NCI-H774 (cell line): ENCODE measurements around the gene STK32C.
"Not testable (repeated sequence)": the region's sequence is repeated elsewhere in the genome, so short reads cannot be mapped to it uniquely, and the experiment has no call there.

ENCODE experiments used
- DNase-seq: peaks from one replicate; lab custom pipeline; 2025; lab: John Stamatoyannopoulos, UW

Gene STK32C

GRCh38 chr10:132337854-132338253 lies 30.1 kb upstream of the STK32C start:
- DNase-seq = not testable (repeated sequence)

GRCh38 chr10:132336919-132337407 lies 29.2 kb upstream of the STK32C start:
- no peak for DNase-seq

DNA sequence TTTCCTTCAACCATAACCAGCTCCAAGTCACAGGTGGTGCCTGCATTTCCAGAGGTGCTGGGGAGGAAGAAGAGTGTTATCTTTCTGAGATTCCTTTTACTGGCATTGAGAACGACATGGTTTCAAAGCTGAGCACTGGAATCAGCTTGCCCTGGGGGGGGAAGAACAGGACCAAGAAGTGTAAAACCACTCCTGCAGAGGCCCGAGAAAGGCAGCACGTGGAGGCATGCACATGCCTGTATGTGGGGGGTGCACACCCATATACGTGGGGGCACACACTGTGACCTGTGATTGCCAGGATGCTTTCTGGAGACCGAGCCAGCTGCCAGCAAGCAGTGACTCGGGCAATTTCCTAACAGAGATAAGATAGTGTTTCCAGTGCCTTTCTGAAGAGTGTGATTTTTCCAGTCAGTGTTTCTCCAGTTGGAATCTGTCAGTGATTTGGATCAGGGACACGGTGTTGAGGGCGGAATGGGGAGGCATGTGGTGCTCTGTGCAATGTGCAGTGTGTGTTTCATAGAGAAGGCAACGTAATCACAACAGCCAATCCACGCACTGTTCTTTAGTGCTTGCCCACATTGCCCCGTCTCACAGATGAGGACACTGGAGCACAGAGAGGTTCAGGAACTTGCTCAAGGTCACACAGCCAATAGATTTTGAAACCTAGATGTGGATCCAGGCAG lies 28.5 kb upstream of the STK32C start:
- DNase-seq = no peak

DNA sequence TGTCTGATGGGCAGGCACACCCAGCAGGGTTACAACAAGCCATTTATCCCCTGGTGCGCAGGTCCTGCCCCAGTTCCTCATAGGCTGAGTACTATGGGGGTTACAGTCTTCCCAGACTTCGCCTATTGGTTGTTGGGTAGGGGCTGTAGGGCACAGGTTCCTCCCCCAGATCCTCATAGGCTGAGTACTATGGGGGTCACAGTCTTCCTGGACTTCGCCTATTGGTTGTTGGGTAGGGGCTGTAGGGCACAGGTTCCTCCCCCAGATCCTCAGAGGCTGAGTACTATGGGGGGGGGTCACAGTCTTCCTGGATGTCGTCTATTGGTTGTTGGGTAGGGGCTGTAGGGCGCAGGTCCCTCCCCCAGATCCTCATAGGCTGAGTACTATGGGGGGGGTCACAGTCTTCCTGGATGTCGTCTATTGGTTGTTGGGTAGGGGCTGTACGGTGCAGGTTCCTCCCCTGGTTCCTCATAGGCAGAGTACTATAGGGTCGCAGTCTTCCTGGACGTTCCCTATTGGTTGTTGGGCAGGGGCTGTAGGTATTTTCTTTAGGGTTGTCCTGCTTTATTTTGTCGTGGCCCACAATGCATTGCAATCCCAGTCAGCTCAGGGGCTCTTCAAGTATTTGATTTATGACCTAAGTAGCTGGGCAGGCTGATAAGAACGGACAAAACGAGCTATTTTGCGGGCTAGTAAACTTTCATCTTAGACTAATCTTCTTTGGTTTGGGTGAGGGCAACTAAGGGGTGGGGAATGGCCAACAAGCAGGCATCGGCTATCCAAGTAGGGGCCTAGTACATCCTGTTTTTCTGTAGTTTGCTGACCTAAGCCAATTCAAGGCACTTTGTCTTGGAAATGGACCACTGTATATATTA lies 27.7 kb upstream of the STK32C start:
- DNase-seq = no peak

DNA sequence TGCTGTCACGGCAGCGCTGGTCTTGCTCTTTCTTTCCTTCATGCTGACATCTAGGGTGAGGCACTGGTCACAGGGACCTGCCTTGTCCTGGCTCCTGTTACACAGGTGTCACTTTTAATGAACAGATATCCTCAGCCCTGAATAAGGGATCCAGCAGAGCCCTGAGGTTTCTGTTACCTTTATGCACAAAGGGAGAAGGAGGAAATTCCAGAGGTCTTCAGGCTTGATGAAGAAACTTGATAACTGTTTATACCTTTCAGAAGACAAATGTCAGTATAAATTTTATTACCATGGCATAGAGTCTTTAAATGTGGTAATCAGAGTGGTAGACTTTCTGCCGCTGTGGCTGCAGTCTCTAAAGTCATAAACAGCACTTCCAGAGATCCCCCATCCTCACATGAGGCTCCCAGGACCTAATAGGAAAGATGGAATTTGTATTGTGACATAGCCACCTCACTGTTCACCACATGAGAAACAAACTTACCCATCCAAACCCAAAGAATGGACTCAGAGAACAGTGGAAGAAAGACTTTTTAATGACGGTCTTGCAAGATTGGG lies 27.0 kb upstream of the STK32C start:
- DNase-seq = no peak

DNA sequence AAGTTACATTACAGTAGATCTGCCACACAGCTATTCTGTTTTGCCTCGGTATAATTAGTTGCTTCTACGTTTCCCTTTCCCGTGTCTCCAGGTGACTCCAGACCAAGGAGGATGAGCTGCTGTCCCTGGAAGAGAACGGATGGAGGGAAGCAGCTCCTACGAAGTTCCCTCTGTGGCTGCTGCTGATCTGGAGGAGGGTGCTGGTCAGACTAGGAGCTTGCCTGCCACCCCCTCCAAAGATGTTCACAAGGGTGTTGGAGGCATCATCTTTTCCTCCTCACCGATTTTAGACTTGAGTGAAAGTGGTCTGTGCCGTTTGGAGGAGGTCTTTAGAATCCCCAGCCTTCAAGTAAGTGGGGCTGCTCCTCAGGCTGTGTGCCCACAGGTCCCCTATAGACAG lies 25.6 kb upstream of the STK32C start:
- DNase-seq = no peak

GRCh38 chr10:132332433-132332754 lies 24.6 kb upstream of the STK32C start:
- no peak for DNase-seq

DNA sequence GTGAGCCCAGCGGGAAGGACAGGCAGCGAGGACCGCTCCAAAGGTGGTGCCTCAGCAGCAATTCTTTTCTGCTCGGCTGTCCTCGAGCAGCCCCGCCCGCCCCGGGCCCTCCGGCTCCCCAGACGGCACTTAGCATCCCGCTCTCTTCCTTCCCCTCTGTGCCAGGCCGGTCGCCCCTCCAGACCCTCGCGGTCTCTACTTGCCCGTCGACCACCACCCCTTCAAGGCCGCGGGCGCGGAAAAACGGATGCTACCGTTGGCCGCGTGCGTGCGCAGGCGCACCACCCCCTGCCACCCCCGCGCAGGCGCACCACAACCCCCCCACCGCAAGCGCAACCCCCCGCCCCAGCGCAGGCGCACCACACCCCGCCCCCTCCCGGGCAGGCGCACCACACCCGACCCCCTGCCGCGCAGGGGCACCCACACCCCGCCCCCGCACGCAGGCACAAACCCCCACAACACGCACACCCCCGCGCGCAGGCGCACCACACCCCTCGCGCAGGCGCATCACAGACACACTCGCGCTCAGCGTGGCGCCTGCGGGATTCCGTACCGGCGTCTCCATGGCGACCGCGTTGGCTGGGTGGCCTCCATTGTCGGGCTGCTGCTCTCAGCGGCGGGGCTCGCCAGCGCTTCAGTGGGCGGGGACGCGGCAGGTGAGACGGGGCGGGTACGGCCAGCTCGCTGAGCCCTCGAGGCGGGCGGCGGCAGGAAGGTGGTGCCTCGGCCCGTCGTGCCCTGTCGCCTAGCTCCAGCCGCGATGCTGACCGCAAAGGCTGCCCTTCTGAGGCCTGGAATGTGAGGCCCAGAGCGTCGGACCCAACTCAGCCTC lies 24.1 kb upstream of the STK32C start, which contains the start of gene LRRC27:
Gene LRRC27, plus strand, starts transcription at position 593 of the 832 bp plus-strand sequence. CDS start 1,332 bp downstream, outside the sequence.
- DNase-seq = peak; percentile 86

GRCh38 chr10:132330486-132330833 lies 22.7 kb upstream of the STK32C start:
- DNase-seq = no peak

- DNase-seq = no peak
Measured at GRCh38 chr10:132329565-132330485, 22.1 kb upstream of the STK32C start.

GRCh38 chr10:132328738-132329137 lies 21.0 kb upstream of the STK32C start:
- no peak for DNase-seq

DNA sequence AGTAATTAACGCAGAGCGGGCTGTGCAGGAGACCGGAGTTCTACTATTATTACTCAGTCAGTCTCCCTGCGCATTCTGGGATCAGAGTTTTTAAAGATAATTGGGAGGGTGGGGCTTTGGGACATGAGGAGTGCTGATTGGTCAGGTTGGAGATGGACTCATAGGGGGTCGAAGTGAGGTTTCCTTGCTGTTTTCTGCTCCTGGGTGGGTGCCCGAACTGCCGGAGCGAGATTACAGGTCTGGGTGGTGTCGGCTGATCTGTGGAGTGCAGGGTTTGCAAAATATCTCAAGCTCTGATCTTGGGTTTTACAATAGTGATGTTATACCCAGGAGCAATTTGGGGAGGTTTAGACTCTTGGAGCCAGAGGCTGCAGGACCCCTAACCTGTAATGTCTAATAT lies 20.4 kb upstream of the STK32C start:
- no peak for DNase-seq

GRCh38 chr10:132326925-132327324 lies 19.2 kb upstream of the STK32C start:
- no peak for DNase-seq

DNA sequence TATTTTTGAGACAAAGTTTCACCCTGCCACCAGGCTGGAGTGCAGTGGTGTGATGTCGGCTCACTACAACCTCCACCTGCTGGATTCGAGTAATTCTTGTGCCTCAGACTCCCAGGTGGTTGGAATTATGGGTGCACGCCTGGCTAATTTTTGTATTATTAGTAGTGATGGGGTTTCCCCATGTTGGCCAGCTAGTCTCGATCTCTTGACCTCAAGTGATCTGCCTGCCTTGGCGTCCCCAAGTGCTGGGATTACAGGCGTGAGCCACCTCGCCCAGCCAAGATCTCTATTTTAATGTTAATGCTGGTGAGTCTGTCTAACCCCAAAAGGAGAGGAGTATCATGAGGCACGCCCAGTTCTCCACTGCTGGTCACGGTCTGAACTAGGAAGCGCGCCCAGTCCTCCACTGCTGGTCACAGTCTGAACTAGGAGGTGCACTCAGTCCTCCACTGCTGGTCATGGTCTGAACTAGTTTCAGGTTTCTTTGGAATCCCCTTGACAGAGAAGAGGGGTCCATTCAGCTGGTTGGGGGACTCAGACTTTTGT lies 18.7 kb upstream of the STK32C start:
- no peak for DNase-seq

DNA sequence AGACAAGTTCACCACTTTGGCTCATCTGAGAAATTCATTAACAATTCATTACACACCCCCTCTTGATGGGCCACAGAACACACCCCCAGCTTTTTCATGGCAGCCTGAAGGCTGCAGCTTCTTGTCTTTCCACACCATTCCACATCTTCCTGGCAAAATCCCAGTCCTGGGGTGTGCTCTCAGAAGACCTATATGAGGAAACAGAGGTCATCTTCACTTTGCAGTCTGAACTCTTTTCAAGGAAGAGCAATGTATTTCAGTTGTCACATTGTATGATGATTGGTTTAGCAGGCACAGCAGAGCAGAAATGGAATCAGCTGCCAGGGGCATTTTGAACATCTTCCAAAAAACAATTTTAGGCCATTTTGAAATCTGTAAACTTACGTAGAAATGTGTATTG lies 16.4 kb upstream of the STK32C start:
- DNase-seq = no peak

- no peak for DNase-seq
Measured at GRCh38 chr10:132322586-132323048, 14.9 kb upstream of the STK32C start.

GRCh38 chr10:132321726-132322125 lies 14.0 kb upstream of the STK32C start:
- DNase-seq = no peak

- no peak for DNase-seq
Measured at GRCh38 chr10:132320654-132321469, 13.1 kb upstream of the STK32C start.

- no peak for DNase-seq
Measured at GRCh38 chr10:132319853-132320653, 12.3 kb upstream of the STK32C start.
